DOHH2 (cell line): ENCODE results near the gene CELF1.

Experiments used
- CTCF ChIP-seq: fragments of 200-600 bp; sonication (generic); IDR thresholded peaks from one replicate; pipeline ENCODE4 v1.5.1; 2014; ENCODE audit warnings: antibody characterized with exemption, mild to moderate bottlenecking, low read depth, low read length; ENCODE audit not compliant: poor library complexity, severe bottlenecking
- EZH2phosphoT487 ChIP-seq: fragments of 200-600 bp; sonication (generic); IDR thresholded peaks from 2 replicates; pipeline ENCODE4 v1.6.1; 2017; ENCODE audit warnings: borderline replicate concordance, mild to moderate bottlenecking, antibody characterized with exemption, low read length, moderate library complexity, mixed read lengths

GRCh38 chr11:47500121-47500520, 52.8 kb downstream of the CELF1 start:
- TF ChIP-seq EZH2phosphoT487 = no peak
- no peak for TF ChIP-seq CTCF
